ENCODE measurements around the gene ACSF3. TPM values are rescaled to one million over a fixed set of nuclear protein-coding genes. Genes with fewer than 3 reads are reported as not detected.

ACSF3 gene
- total and polyA plus RNA-seq, 2 experiments from 2014 or later: 20.7 to 28.0 TPM

- H3K27me3 ChIP-seq: no peaks in the 10 kb centered on the region
- no peak overlapping the region for H3K4me2 ChIP-seq
- H3K4me3 ChIP-seq: no peak overlapping the region
- H3K36me3 ChIP-seq (replicated peaks; ENCODE audit: insufficient read depth, low read depth): no peaks in the 10 kb centered on the region
- no peaks in the 10 kb centered on the region for H3K79me2 ChIP-seq
- WGBS (ENCODE audit: low lambda C conversion rate, missing lambda C conversion rate): 97% methylated on average over 5 of the region's 5 CpGs
- TF ChIP-seq EZH2 (IDR thresholded peaks at IDR 0.05; ENCODE audit: borderline replicate concordance): no peak
- no peak for TF ChIP-seq EZH2phosphoT487 (IDR thresholded peaks at IDR 0.05; ENCODE audit: low read depth, severe bottlenecking, unreplicated experiment)
- TF ChIP-seq, protein P1, sequence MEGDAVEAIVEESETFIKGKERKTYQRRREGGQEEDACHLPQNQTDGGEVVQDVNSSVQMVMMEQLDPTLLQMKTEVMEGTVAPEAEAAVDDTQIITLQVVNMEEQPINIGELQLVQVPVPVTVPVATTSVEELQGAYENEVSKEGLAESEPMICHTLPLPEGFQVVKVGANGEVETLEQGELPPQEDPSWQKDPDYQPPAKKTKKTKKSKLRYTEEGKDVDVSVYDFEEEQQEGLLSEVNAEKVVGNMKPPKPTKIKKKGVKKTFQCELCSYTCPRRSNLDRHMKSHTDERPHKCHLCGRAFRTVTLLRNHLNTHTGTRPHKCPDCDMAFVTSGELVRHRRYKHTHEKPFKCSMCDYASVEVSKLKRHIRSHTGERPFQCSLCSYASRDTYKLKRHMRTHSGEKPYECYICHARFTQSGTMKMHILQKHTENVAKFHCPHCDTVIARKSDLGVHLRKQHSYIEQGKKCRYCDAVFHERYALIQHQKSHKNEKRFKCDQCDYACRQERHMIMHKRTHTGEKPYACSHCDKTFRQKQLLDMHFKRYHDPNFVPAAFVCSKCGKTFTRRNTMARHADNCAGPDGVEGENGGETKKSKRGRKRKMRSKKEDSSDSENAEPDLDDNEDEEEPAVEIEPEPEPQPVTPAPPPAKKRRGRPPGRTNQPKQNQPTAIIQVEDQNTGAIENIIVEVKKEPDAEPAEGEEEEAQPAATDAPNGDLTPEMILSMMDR (IDR thresholded peaks at IDR 0.05; ENCODE audit: poor library complexity): no peak
- H3K27ac ChIP-seq: no peak overlapping the region
- H3K9me3 ChIP-seq (ENCODE audit: low read depth): no peaks in the 10 kb centered on the region
- no peak for DNase-seq (ENCODE audit: low spot score)
- H4K20me1 ChIP-seq (ENCODE audit: insufficient read depth, poor library complexity, severe bottlenecking): no peaks in the 10 kb centered on the region
- no peaks in the 10 kb centered on the region for H3K9me2 ChIP-seq (replicated peaks; ENCODE audit: insufficient read depth)
- H3K4me1 ChIP-seq (ENCODE audit: insufficient read depth): peaks cover 6% of the 10 kb centered on the region
- no peak overlapping the region for H2AFZ ChIP-seq
These were observed 14.8 kb downstream of the ACSF3 start for GRCh38 chr16:89108416-89108815.

DNA sequence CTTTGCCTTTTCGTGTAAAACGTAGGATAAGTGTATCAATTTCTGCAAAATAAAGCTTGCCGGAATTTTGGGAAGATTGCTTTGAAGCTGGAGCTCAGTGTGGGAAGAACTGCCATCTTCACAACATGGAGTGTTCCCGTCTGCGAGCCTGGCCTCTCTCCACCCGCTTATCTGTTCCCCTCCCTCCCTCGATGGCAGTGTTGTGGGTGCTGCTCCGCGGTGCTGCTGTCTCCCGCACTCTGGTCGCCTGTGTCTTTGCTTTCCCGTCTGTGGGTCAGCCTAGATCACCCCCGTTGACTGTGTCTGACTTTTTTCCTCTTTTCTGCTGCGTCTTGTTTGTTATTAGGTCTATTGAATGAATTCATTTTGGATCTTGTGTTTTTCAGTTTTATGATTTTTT, 17.0 kb downstream of the ACSF3 start:
- DNase-seq (ENCODE audit: low spot score): no peak
- no peak for TF ChIP-seq EZH2 (IDR thresholded peaks at IDR 0.05; ENCODE audit: borderline replicate concordance)
- TF ChIP-seq, protein P1 (IDR thresholded peaks at IDR 0.05; ENCODE audit: poor library complexity): no peak
- TF ChIP-seq EZH2phosphoT487 (IDR thresholded peaks at IDR 0.05; ENCODE audit: low read depth, severe bottlenecking, unreplicated experiment): no peak
- H3K36me3 ChIP-seq (replicated peaks; ENCODE audit: insufficient read depth, low read depth): no peaks in the 10 kb centered on the region
- H3K9me2 ChIP-seq (replicated peaks; ENCODE audit: insufficient read depth): no peaks in the 10 kb centered on the region
- no peak overlapping the region for H3K4me3 ChIP-seq
- H3K4me2 ChIP-seq: no peak overlapping the region
- no peaks in the 10 kb centered on the region for H3K27me3 ChIP-seq
- 97% methylated on average over 14 of the region's 14 CpGs for WGBS (ENCODE audit: low lambda C conversion rate, missing lambda C conversion rate)
- no peak overlapping the region for H3K27ac ChIP-seq
- H3K4me1 ChIP-seq (ENCODE audit: insufficient read depth): no peaks in the 10 kb centered on the region
- H2AFZ ChIP-seq: no peak overlapping the region
- no peaks in the 10 kb centered on the region for H4K20me1 ChIP-seq (ENCODE audit: insufficient read depth, poor library complexity, severe bottlenecking)
- H3K9me3 ChIP-seq (ENCODE audit: low read depth): no peaks in the 10 kb centered on the region
- no peaks in the 10 kb centered on the region for H3K79me2 ChIP-seq

DNA sequence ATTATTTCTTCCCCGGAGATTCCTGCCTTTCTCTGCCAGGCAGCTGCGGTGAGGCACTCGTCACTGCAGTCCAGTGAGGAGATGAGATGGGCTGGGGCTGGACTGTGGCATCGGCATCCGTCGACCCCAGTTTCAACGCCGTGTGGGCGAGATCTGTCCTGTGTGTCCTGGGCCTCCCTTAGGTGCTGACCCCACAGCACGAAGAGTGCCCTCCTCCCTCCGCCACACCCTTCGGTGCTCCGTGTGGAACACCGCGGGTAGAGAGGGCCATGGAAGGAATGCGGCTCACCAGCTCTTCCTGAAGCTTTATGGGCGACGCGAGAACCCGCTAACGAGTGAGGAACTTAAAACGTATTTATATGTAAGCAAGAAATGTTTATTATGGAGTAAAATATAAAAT, 17.6 kb downstream of the ACSF3 start:
- 98% methylated on average over 22 of the region's 22 CpGs for WGBS (ENCODE audit: low lambda C conversion rate, missing lambda C conversion rate)
- Histone ChIP-seq H3K9me2 (replicated peaks; ENCODE audit: insufficient read depth) (no peaks in the 10 kb centered on the region), H3K4me2 (no peak overlapping the region), H3K36me3 (replicated peaks; ENCODE audit: insufficient read depth, low read depth) (no peaks in the 10 kb centered on the region), H3K27ac (no peak overlapping the region), H3K27me3 (no peaks in the 10 kb centered on the region), H4K20me1 (ENCODE audit: insufficient read depth, poor library complexity, severe bottlenecking) (no peaks in the 10 kb centered on the region), H2AFZ (no peak overlapping the region), H3K4me3 (no peak overlapping the region), H3K79me2 (no peaks in the 10 kb centered on the region), H3K4me1 (ENCODE audit: insufficient read depth) (no peaks in the 10 kb centered on the region), H3K9me3 (ENCODE audit: low read depth) (no peaks in the 10 kb centered on the region)
- TF ChIP-seq EZH2phosphoT487 (IDR thresholded peaks at IDR 0.05; ENCODE audit: low read depth, severe bottlenecking, unreplicated experiment) (no peak), EZH2 (IDR thresholded peaks at IDR 0.05; ENCODE audit: borderline replicate concordance) (no peak)
- TF ChIP-seq, protein P1 (IDR thresholded peaks at IDR 0.05; ENCODE audit: poor library complexity): no peak
- no peak for DNase-seq (ENCODE audit: low spot score)

Data from hepatocyte (in vitro differentiated cells).